ENCODE results near the gene FBXW12. TPM values are rescaled to one million over a fixed set of nuclear protein-coding genes. Genes with fewer than 3 reads are reported as not detected.

Gene FBXW12
- total and polyA plus RNA-seq, 3 donors from 2014 or later = 0.81 to 2.0 (median 0.98) TPM

- H3K9me3 ChIP-seq = no peaks in the 10 kb centered on the region
- H3K36me3 ChIP-seq (ENCODE audit: low read depth, missing control alignments) = no peaks in the 10 kb centered on the region
- intact Hi-C loops (cut with DNase I; ENCODE audit: low total_unique reads) = no loop called here
- peak; percentile 66 for DNase-seq
- H3K4me1 ChIP-seq = peaks cover 40% of the 10 kb centered on the region
- no peaks in the 10 kb centered on the region for H3K27me3 ChIP-seq
- 55 to 68% methylated on average over 10 to 12 of the region's 12 CpGs for WGBS, 2 donors
- TF ChIP-seq POLR2A (IDR thresholded peaks at IDR 0.05) = no peak
- no peak for TF ChIP-seq CTCF (IDR thresholded peaks at IDR 0.05)
- H3K27ac ChIP-seq = peak overlapping the region; percentile 46 to 76
- no peak overlapping the region for H3K4me3 ChIP-seq
These were observed 61.6 kb downstream of the FBXW12 start for GRCh38 chr3:48433472-48434118.

DNA sequence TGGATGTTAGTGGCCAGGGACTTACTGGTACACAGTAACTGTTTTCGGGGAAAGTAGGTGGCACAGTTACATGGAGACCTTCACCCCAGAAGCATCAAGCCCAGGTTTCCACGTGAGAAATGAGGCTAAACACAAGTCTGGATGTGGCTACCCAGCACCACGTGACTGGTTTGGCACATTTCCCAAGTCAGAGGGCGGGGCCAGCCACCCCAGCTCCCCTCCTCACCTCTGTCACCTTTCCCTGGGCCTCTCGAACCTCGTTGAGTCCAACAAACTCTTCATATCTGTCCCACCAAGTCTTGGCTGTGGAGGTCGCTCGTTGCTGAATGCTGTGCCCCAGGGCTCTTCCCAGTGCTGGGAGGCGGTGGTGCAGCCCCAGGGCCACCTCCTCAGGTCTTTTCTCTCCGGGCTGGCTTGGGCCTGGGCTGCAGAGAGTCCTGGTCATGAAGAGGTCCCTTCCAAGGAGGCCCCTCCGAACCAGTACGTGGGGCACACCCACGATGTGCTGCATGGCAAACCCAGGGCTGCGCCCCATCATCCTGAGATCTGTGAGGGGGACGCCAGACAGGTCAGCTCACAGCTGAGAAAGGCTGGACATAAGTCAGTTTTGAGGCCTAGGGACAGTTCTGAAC, 62.7 kb downstream of the FBXW12 start:
- intact Hi-C loops (cut with DNase I; ENCODE audit: low total_unique reads) = loop anchor here (5.0 kb wide), 2 partner anchors 32 to 162 kb away; no protein-coding TSS in a partner anchor
- H3K4me3 ChIP-seq = no peak overlapping the region
- no peaks in the 10 kb centered on the region for H3K36me3 ChIP-seq (ENCODE audit: low read depth, missing control alignments)
- DNase-seq = no peak
- peak overlapping the region; percentile 46 to 76 for H3K27ac ChIP-seq
- no peaks in the 10 kb centered on the region for H3K9me3 ChIP-seq
- no peak for TF ChIP-seq CTCF (IDR thresholded peaks at IDR 0.05)
- no peak for TF ChIP-seq POLR2A (IDR thresholded peaks at IDR 0.05)
- H3K27me3 ChIP-seq = no peaks in the 10 kb centered on the region
- peaks cover 46% of the 10 kb centered on the region for H3K4me1 ChIP-seq
- WGBS, 2 donors = 71 to 79% methylated on average over 15 of the region's 15 CpGs

- WGBS, 2 donors = 88 to 90% methylated on average over 1 to 4 of the region's 4 CpGs
- no peak for TF ChIP-seq CTCF (IDR thresholded peaks at IDR 0.05)
- no peak for TF ChIP-seq POLR2A (IDR thresholded peaks at IDR 0.05)
- no peaks in the 10 kb centered on the region for H3K9me3 ChIP-seq
- H3K27me3 ChIP-seq = no peaks in the 10 kb centered on the region
- H3K4me1 ChIP-seq = peaks cover 41% of the 10 kb centered on the region
- no peak overlapping the region for H3K4me3 ChIP-seq
- peak overlapping the region; percentile 26 to 76 for H3K27ac ChIP-seq
- no peak for DNase-seq
- intact Hi-C loops (cut with DNase I; ENCODE audit: low total_unique reads) = loop anchor here (5.0 kb wide), 2 partner anchors 33 to 163 kb away; no protein-coding TSS in a partner anchor
- H3K36me3 ChIP-seq (ENCODE audit: low read depth, missing control alignments) = no peaks in the 10 kb centered on the region
These were observed 63.2 kb downstream of the FBXW12 start for GRCh38 chr3:48435223-48435595.

- H3K4me1 ChIP-seq = peaks cover 38% of the 10 kb centered on the region
- H3K9me3 ChIP-seq = no peaks in the 10 kb centered on the region
- 51 to 56% methylated on average over 7 of the region's 7 CpGs for WGBS, 2 donors
- H3K27ac ChIP-seq = peak overlapping the region; percentile 26 to 76
- TF ChIP-seq POLR2A (IDR thresholded peaks at IDR 0.05) = no peak
- peak; percentile 98 to 99 (median 99) for TF ChIP-seq CTCF (IDR thresholded peaks at IDR 0.05)
- no peaks in the 10 kb centered on the region for H3K36me3 ChIP-seq (ENCODE audit: low read depth, missing control alignments)
- DNase-seq = peak; percentile 93
- intact Hi-C loops (cut with DNase I; ENCODE audit: low total_unique reads) = loop anchor here (5.0 kb wide), 2 partner anchors 34 to 164 kb away; no protein-coding TSS in a partner anchor
- no peak overlapping the region for H3K4me3 ChIP-seq
- no peaks in the 10 kb centered on the region for H3K27me3 ChIP-seq
These were observed 63.9 kb downstream of the FBXW12 start for GRCh38 chr3:48435774-48436476.

All from testis (tissue), 3 donors.